Neutrophil (primary cell): ENCODE data around the gene RASD1.

Experiments used
- H3K27ac ChIP-seq: fragments of 200-600 bp; sonication (generic); 2 replicates; pipeline ENCODE4 v1.5.1; 2016; ENCODE audit warnings: mild to moderate bottlenecking, moderate library complexity
- H3K27me3 ChIP-seq: fragments of 200-600 bp; sonication (generic); 2 replicates; pipeline ENCODE4 v1.6.0; 2016; ENCODE audit warnings: mild to moderate bottlenecking
- H3K36me3 ChIP-seq: fragments of 200-600 bp; sonication (generic); 2 replicates; pipeline ENCODE4 v1.5.1; 2017
- H3K4me1 ChIP-seq, 2 experiments: fragments of 200-600 bp in 1 of 2; sonication (generic) in 1 of 2; 1 replicate in 1 of 2; 2 replicates in 1 of 2; pipeline versions ENCODE4 v1.5.1 to v1.6.1; 2013 to 2016; ENCODE audit warnings: low read depth in 1 of 2, low read length in 1 of 2, mild to moderate bottlenecking in 1 of 2, moderate library complexity in 1 of 2; ENCODE audit not compliant: control insufficient read depth in 1 of 2, insufficient read depth in 1 of 2
- H3K4me3 ChIP-seq, 2 experiments: fragments of 200-600 bp in 1 of 2; sonication (generic) in 1 of 2; 1 replicate in 1 of 2; 2 replicates in 1 of 2; pipeline ENCODE4 v1.5.1; 2013 to 2016; ENCODE audit warnings: low read depth in 1 of 2, low read length in 1 of 2, mild to moderate bottlenecking in 1 of 2, moderate library complexity in 1 of 2
- H3K9me3 ChIP-seq: fragments of 200-600 bp; sonication (generic); 2 replicates; pipeline ENCODE4 v1.5.1; 2016
- TF ChIP-seq, protein P1 (sequence below): fragments of 200-600 bp; sonication (generic); IDR thresholded peaks from 2 replicates; pipeline ENCODE4 v1.5.1; 2016; ENCODE audit warnings: antibody characterized with exemption

Gene RASD1

DNA sequence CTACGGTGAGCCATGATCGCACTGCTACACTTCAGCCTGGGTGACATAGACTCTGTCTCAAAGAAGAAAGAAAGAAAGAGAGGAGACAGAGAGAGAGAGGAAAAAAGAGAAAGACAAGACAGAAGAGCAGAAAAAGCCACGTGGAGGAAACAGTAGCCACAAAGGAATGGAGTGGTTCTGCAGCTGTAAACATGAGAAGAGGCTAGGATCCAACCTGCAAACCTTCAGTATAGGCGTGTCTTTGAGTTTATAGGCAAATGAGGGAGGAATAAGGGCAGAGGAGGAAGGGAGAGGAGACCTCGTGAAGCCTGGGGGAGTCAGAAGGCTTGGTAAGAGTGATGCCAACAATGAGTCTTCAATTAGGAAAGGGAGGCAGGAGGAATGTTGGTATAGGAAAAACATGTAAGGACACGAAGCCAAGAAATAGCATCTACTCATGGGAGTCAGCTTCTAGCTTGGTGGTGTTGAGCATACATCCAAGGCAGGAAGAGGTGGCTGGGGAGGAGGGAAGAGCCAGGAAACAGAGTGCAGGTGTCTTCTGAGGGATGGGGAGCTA is 15.5 kb downstream of the RASD1 start:
- Histone ChIP-seq H3K27ac (no peak overlapping the region), H3K36me3 (peaks cover 4% of the 10 kb centered on the region), H3K4me3 (no peak overlapping the region), H3K9me3 (no peaks in the 10 kb centered on the region), H3K4me1 (peaks cover 10% of the 10 kb centered on the region in 2 experiments), H3K27me3 (no peaks in the 10 kb centered on the region)
- TF ChIP-seq, protein P1, sequence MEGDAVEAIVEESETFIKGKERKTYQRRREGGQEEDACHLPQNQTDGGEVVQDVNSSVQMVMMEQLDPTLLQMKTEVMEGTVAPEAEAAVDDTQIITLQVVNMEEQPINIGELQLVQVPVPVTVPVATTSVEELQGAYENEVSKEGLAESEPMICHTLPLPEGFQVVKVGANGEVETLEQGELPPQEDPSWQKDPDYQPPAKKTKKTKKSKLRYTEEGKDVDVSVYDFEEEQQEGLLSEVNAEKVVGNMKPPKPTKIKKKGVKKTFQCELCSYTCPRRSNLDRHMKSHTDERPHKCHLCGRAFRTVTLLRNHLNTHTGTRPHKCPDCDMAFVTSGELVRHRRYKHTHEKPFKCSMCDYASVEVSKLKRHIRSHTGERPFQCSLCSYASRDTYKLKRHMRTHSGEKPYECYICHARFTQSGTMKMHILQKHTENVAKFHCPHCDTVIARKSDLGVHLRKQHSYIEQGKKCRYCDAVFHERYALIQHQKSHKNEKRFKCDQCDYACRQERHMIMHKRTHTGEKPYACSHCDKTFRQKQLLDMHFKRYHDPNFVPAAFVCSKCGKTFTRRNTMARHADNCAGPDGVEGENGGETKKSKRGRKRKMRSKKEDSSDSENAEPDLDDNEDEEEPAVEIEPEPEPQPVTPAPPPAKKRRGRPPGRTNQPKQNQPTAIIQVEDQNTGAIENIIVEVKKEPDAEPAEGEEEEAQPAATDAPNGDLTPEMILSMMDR, result no peak

DNA sequence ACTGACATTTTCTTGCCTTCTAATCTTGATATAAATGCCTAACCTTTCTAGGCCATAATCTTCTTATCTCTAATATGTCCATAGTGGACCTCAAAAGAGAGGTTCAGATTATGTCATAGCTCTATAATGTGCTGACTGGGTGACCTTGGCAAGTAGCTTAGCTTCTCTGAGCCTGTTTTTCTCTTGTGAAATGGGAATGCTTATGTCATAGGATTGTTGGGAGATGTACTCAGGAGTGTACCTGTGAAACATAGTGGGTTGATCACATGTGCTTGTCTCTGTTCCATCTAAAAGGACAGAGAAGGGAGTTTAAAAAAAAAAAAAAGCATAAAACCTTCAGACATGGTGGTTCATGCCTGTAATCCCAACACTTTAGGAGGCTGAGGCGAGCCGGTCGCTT is 17.0 kb downstream of the RASD1 start:
- Histone ChIP-seq H3K36me3 (no peaks in the 10 kb centered on the region), H3K9me3 (no peaks in the 10 kb centered on the region), H3K4me1 (peaks cover 10% of the 10 kb centered on the region in 2 experiments), H3K27me3 (no peaks in the 10 kb centered on the region), H3K27ac (no peak overlapping the region), H3K4me3 (no peak overlapping the region)
- TF ChIP-seq, protein P1, result no peak

DNA sequence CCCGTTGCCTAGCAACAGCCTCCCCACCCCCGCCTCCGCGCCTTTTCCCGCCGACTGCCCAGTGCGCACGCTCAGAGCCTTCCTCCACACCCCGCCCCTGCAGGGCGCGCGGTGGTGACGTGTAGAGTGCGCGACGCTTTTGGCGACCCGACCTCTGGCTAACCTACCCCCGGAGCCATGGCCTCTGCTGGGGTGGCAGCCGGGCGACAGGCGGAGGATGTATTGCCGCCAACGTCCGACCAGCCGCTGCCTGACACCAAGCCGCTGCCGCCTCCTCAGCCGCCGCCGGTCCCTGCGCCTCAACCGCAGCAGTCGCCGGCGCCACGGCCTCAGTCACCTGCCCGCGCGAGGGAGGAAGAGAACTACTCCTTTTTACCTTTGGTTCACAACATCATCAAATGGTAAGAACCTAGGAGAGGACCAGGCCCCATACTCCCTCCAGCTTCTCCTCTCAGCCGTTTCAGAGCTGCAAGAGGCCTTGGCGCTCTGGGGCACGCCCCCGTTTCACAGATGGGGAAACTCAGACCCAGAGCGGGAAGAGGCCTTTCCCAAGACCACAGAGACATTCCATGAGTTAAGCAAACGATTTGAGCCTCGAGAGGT is 19.2 kb downstream of the RASD1 start, which contains the start of gene MED9:
MED9 (plus strand) TSS at position 136 of the 603 bp plus-strand sequence; CDS start at position 178, 42 bp downstream.
- H3K27ac ChIP-seq, result peak within 1 kb of the TSS; percentile 77
- no peaks in the 10 kb centered on the region for H3K36me3 ChIP-seq
- H3K4me1 ChIP-seq, result peaks cover 10% of the 10 kb centered on the region in 2 experiments
- H3K27me3 ChIP-seq, result peaks cover 14% of the 10 kb centered on the region
- TF ChIP-seq, protein P1, result no peak
- no peaks in the 10 kb centered on the region for H3K9me3 ChIP-seq
- H3K4me3 ChIP-seq, result peak within 1 kb of the TSS; percentile 79 to 86

DNA sequence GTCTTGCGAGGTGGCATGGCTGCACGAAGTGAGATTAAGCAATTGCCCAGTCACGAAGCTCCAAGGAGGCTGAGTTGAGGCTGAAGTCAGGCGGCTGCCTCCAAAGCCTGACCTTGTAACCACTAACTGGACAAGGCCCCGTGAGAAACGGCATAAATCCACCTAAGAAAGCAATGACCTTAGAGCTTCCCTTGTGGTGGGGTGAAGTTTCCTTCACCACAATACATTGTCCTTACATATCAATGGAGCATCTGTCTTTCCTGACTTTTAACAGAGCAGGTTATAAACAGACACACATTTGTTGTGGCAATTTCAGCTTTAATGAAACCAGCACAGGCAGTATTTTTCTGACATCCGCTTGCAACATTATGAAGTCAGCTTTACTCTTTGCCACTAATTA is 21.9 kb downstream of the RASD1 start:
- peaks cover 28% of the 10 kb centered on the region for H3K27me3 ChIP-seq
- no peaks in the 10 kb centered on the region for H3K9me3 ChIP-seq
- TF ChIP-seq, protein P1, result no peak
- no peak overlapping the region for H3K27ac ChIP-seq
- no peaks in the 10 kb centered on the region for H3K36me3 ChIP-seq
- peaks cover 10% of the 10 kb centered on the region in 2 experiments for H3K4me1 ChIP-seq
- H3K4me3 ChIP-seq, result no peak overlapping the region

DNA sequence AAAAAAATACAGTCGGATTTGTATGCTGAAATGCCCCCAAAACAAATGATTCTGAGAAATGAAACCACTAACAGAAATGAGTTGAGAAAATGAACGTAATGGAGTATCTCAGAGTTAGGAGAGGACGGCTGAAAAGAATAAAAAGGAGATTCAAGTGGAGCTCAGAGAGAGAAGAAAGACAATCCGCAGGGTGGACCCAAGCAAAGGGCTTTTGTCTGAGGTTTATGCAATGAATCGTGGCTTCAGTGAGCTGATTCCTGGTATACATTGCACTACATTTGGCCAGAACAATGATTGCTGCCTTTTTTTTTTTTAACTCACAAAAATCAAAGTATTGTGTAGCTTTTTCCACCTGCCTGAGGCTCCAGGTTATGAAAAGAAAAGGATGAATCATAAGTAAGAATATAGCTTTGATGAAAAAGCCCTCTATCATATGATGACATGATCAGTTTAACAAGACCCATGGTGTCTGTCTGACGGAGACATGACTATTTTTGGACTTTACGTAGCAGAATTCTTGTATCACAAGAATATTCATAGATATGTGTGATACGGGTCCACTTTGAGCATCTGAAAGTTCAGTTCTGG is 23.8 kb downstream of the RASD1 start:
- H3K36me3 ChIP-seq, result no peaks in the 10 kb centered on the region
- H3K4me1 ChIP-seq, result peaks cover 4% of the 10 kb centered on the region in 2 experiments
- no peaks in the 10 kb centered on the region for H3K9me3 ChIP-seq
- H3K27me3 ChIP-seq, result peaks cover 28% of the 10 kb centered on the region
- no peak overlapping the region for H3K4me3 ChIP-seq
- TF ChIP-seq, protein P1, result no peak
- H3K27ac ChIP-seq, result no peak overlapping the region
